ENCODE results near the gene LAMC3. TPM values are rescaled to one million over a fixed set of nuclear protein-coding genes. Genes with fewer than 3 reads are reported as not detected.

Gene LAMC3
- total RNA-seq, 2 experiments from 2014 or later, result 0.19 to 2.2 TPM

GRCh38 chr9:130993303-130994030 lies 15.5 kb upstream of the LAMC3 start:
- Histone ChIP-seq H3K9me2 (ENCODE audit: insufficient read depth, low read length) (no peaks in the 10 kb centered on the region), H4K20me1 (ENCODE audit: insufficient read depth, low read length) (no peaks in the 10 kb centered on the region), H3K4me2 (ENCODE audit: low read length) (no peak overlapping the region), H2AFZ (ENCODE audit: low read length) (no peak overlapping the region), H3K27ac (ENCODE audit: low read depth, low read length, poor library complexity, severe bottlenecking) (no peak overlapping the region), H3K36me3 (ENCODE audit: insufficient read depth, low read length) (no peaks in the 10 kb centered on the region), H3K4me3 (ENCODE audit: low read depth, low read length, poor library complexity, severe bottlenecking) (no peak overlapping the region), H3K9me3 (ENCODE audit: low read length) (no peaks in the 10 kb centered on the region), H3K4me1 (ENCODE audit: insufficient read depth, low read length, poor library complexity, severe bottlenecking) (no peaks in the 10 kb centered on the region), H3K79me2 (ENCODE audit: insufficient read depth, low read depth, low read length) (no peaks in the 10 kb centered on the region)
- CTCF ChIA-PET (ENCODE audit: unreplicated experiment), result no interaction called here
- POLR2A ChIA-PET, result no interaction called here
- no peak for DNase-seq (ENCODE audit: low spot score)
- no TSS peak for BruUV-seq (replicated peaks)
- intact Hi-C loops (cut with micrococcal nuclease; ENCODE audit: unreplicated experiment), result no loop called here
- TF ChIP-seq EZH2phosphoT487 (IDR thresholded peaks at IDR 0.05; ENCODE audit: borderline replicate concordance, low read depth, low read length), result no peak
- TF ChIP-seq CTCF (conservative IDR thresholded peaks at IDR 0.05; ENCODE audit: low read length), result no peak

- Histone ChIP-seq H3K27ac (ENCODE audit: low read depth, low read length, poor library complexity, severe bottlenecking) (no peak overlapping the region), H3K79me2 (ENCODE audit: insufficient read depth, low read depth, low read length) (no peaks in the 10 kb centered on the region), H3K4me2 (ENCODE audit: low read length) (no peak overlapping the region), H3K9me2 (ENCODE audit: insufficient read depth, low read length) (no peaks in the 10 kb centered on the region), H3K9me3 (ENCODE audit: low read length) (no peaks in the 10 kb centered on the region), H3K4me1 (ENCODE audit: insufficient read depth, low read length, poor library complexity, severe bottlenecking) (no peaks in the 10 kb centered on the region), H2AFZ (ENCODE audit: low read length) (no peak overlapping the region), H3K4me3 (ENCODE audit: low read depth, low read length, poor library complexity, severe bottlenecking) (no peak overlapping the region), H4K20me1 (ENCODE audit: insufficient read depth, low read length) (no peaks in the 10 kb centered on the region), H3K36me3 (ENCODE audit: insufficient read depth, low read length) (no peaks in the 10 kb centered on the region)
- no peak for TF ChIP-seq CTCF (conservative IDR thresholded peaks at IDR 0.05; ENCODE audit: low read length)
- TF ChIP-seq EZH2phosphoT487 (IDR thresholded peaks at IDR 0.05; ENCODE audit: borderline replicate concordance, low read depth, low read length), result no peak
- ChIA-PET POLR2A (no interaction called here), CTCF (ENCODE audit: unreplicated experiment) (no interaction called here)
- no peak for DNase-seq (ENCODE audit: low spot score)
- no TSS peak for BruUV-seq (replicated peaks)
- intact Hi-C loops (cut with micrococcal nuclease; ENCODE audit: unreplicated experiment), result loop anchor here (5.0 kb wide), 2 partner anchors 53 to 127 kb away; no protein-coding TSS in a partner anchor
Observed at GRCh38 chr9:130994135-130995085, 14.6 kb upstream of the LAMC3 start.
